Measurements from ENCODE around the gene DHH.
"Not testable (repeated sequence)": the region's sequence is repeated elsewhere in the genome, so short reads cannot be mapped to it uniquely, and the experiment has no call there.

Gene DHH

GRCh38 chr12:49070971-49071370 is 23.6 kb downstream of the DHH start:
- no peak for DNase-seq (ENCODE audit: low read depth in 2 of 2)

- DNase-seq (ENCODE audit: low read depth in 2 of 2): peak; percentile 98 to 99
Observed at GRCh38 chr12:49069507-49070346, 24.9 kb downstream of the DHH start, which contains the start of gene RHEBL1. Gene RHEBL1, minus strand, starts transcription at chr12:49069979. Its CDS starts 194 bp downstream, at chr12:49069785.

GRCh38 chr12:49068879-49069506 is 25.6 kb downstream of the DHH start:
- no peak for DNase-seq (ENCODE audit: low read depth in 2 of 2)

GRCh38 chr12:49066120-49066519 is 28.5 kb downstream of the DHH start:
- no peak for DNase-seq (ENCODE audit: low read depth in 2 of 2)

DNA sequence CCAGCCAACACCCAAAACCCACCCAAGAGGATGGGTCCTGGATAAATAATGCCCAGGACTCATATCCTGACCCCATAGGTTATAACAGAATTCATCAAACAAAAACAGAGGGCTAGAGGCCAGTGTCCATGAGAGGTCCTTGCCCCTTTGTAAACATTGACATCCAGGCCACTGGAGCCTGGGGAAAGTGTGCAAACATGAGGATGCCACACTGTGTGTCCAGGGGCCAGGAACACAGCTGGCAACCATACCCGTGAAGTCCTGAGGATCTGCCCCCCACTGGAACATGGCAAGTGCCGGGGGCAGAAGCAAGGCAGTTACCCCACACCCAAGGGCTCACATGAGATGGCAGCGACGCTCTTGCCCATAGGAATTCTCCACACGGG is 29.8 kb downstream of the DHH start:
- no peak for DNase-seq (ENCODE audit: low read depth in 2 of 2)

GRCh38 chr12:49061916-49062315 is 32.7 kb downstream of the DHH start:
- not testable (repeated sequence) for DNase-seq (ENCODE audit: low read depth in 2 of 2)

DNA sequence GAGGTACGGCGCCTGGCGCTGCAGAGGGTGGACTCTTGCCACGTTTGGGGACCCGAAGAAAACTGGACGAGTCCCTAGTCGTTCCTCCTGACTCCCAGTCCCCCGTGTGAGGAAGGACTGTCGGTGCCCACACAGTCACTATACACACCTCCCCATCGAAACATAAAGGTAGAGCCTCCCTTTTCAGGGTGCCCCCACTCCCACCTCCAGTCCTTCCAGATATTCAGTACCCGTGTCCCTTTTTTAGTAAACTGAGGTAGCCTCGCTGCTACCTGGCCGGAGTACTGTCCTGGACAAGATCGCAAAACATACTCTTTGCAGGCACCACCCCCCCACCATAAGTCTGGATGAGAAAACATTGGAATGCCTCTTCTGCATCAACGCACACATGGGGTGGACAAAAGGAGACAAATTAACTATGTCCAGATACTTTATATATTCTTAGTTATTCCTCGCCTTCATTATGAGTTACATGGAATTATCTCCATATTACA is 33.4 kb downstream of the DHH start:
- DNase-seq (ENCODE audit: low read depth in 2 of 2): no peak

DNA sequence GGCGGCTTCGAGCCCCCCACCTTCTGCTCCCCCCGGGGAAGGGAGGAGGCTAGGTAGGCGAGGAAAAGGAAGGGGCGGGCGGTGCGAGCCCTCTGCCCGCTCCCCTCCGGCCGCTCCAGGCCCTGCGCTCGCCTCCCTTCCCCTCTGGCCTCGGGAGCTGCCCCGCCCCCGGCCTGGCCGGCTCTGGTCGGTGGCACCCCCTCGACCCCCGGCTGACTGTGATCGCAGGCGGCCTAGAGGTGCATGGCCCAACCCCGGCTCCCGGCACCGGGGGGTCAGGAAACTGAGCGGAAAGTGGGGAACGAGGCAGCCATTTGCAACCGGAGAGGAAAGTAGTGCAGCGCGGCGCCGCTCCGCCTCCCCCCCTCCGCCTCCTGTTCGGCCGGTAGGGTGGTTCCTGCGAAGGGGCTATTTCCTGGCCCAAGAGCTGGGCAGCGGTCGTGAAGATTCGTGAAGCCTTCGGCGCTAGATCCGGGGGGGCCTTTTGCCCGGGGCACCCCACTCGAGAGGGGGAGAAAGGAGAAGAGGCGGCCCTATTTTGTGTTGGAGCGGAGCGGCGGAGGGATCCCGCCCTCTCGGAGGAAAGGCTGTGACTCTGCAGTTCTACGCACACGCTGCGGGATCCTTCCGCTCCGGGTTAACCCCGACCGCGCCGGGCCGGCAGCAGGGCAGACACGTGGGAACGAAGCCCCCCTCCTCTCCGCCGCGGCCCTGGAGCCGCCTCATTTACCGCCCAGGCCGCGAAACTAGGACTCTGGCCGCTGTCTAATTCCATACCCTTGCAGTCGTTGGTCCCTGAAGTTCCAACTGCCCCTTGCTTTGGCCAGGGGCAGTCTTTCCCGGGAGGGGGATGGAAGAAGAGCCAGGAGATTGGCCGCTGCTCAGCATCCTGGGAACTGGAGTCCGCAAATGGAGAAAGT is 34.1 kb downstream of the DHH start, which contains the start of gene KMT2D:
KMT2D (minus strand) TSS at position 558 of the 920 bp plus-strand sequence. CDS start 5,470 bp downstream, outside the sequence.
- DNase-seq (ENCODE audit: low read depth in 2 of 2): peak; percentile 84 to 86

- no peak for DNase-seq (ENCODE audit: low read depth in 2 of 2)
Observed at GRCh38 chr12:49059299-49060171, 35.1 kb downstream of the DHH start.

GRCh38 chr12:49059045-49059298 is 35.6 kb downstream of the DHH start:
- DNase-seq (ENCODE audit: low read depth in 2 of 2): no peak

GRCh38 chr12:49058366-49059044 is 36.1 kb downstream of the DHH start:
- no peak for DNase-seq (ENCODE audit: low read depth in 2 of 2)

DNA sequence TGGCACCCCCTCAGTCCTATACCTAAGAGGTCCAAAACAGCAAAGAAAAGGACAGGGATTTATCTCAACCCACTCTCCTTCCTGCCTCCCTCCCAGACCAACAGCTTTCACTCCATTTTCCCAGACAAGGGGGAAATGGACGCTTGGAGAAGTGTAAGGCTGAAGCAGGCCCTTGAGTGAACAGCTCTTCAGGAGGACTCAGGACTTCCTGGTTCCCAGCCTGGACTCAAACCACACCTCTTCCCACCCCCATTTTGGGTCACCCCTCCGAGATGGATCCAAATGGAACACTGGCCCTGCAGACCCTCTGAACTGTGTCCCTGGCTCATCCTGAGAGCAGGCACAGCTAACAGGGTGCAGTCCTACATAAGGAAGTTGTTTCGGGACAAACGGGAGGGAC is 36.7 kb downstream of the DHH start:
- DNase-seq (ENCODE audit: low read depth in 2 of 2): no peak

DNA sequence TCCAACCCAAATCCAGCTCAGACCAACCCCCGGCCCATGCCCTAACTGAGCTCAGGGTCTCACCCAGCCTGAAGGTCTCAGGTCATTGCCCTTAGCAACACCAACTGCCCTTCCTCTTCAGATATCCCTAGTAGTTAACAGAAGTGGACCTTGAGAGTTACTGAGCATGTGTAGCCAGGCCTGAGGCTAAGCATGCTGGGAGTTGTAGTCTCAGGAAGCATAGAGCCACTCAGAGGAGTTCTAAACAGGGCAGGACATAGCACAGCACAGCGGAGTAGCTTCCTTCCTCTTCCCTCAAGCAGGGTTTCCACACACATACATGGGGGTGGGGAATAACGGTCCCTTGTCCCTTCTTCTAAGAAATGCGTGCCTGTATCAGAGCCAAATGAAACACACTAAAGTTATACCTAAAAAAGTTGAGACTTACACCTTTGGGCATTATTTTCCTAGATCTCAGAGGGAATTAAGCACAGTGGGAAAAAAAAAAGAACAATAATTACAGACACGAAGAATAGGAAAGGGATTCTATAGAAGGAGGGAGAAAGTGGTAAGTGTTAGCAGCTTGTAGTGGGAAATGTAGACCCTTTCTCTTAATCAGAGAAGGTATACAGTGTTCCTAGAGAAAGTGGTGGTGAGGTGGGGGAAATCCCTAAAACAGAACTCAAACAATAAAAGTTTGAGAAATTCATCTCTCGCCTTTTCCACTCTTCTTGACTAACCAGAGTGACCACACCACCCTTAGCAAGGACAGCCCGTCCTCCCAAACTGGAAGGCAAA is 38.4 kb downstream of the DHH start:
- DNase-seq (ENCODE audit: low read depth in 2 of 2): peak; percentile 25 to 35

GRCh38 chr12:49055092-49055491 is 39.5 kb downstream of the DHH start:
- DNase-seq (ENCODE audit: low read depth in 2 of 2): no peak

GRCh38 chr12:49054524-49054923 is 40.1 kb downstream of the DHH start:
- no peak for DNase-seq (ENCODE audit: low read depth in 2 of 2)

DNA sequence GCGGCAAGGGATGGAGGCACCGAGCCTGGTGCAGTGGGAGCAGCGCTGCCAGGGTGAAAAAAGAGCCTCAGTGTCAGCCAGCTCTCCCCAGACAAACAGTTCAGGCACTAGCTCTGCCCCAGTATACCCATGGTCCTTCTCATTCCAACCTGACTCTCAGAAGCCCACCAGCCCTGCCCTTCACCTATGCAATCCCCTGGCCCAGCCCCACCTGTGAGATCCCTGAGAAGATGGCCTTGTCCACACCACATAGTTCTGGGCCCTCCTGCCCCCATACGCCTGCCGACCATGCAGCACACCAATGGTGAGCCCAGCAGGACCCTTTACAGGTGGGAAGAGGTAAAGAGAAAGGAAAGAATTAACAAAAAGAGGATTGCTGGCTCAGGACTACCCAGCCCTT is 40.5 kb downstream of the DHH start:
- DNase-seq (ENCODE audit: low read depth in 2 of 2): no peak

GRCh38 chr12:49052451-49053208 is 42.0 kb downstream of the DHH start:
- DNase-seq (ENCODE audit: low read depth in 2 of 2): no peak

DNA sequence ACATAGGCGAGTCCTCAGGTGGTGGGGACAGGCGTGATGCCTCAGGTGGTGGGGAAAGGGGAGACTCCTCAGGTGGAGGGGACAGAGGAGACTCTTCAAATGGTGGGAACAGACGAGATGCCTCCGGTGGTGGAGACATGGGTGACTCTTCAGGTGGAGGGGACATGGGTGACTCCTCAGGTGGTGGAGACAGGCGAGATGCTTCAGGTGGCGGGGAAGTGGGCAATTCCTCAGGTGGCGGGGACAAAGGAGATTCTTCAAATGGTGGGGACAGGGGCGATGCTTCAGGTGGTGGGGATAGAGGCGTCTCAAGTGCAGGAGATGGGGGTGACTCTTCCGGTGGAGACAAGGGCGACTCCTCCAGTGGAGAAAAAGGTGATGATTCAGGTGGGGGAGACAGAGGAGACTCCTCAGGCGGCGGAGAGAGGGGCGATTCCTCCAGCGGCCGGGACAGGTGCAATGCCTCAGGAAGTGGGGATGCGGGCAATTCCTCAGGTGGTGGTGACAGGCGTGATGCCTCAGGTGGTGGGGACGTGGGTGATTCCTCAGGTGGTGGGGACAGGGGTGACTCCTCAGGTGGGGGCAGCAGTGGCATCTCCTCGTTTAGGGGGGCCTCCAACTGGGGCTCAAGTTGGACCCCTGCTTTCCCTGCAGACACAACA is 42.7 kb downstream of the DHH start:
- no peak for DNase-seq (ENCODE audit: low read depth in 2 of 2)
